ENCODE results near the gene LHPP.

LHPP gene

DNA sequence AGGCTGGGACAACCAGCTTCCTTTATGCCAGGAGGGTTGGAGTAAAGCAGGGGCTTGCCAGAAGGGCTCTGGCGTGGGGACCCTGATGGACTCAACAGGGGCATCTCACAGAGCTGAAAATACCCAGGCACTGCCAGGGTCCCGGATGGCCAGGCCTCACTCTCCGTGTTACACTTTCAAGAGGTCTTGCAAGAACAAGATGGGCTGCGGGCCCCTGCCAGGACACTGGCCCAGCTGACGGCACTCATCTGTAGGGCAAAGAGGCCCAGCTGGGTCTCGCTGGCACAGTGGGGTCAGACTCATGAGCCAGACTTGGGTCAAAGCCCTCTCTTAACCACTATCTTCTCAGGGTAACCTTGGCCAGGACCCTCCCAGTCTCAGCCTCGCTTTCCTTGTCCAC is 191.7 kb downstream of the LHPP start:
- no peak overlapping the region for H3K27ac ChIP-seq (ENCODE audit: low read depth, low read length, poor library complexity, severe bottlenecking)
- no peaks in the 10 kb centered on the region for H3F3A ChIP-seq (ENCODE audit: insufficient read depth, low read length)
- no peak overlapping the region for H3K9ac ChIP-seq (ENCODE audit: low read length)

GRCh38 chr10:124653811-124654651 is 192.4 kb downstream of the LHPP start:
- H3F3A ChIP-seq (ENCODE audit: insufficient read depth, low read length) = no peaks in the 10 kb centered on the region
- no peak overlapping the region for H2AFZ ChIP-seq (ENCODE audit: low read length)
- H4K20me1 ChIP-seq (ENCODE audit: insufficient read depth, low read length) = no peaks in the 10 kb centered on the region
- no peaks in the 10 kb centered on the region for H3K79me2 ChIP-seq (ENCODE audit: insufficient read depth, low read length)
- H3K27ac ChIP-seq (ENCODE audit: low read depth, low read length, poor library complexity, severe bottlenecking) = no peak overlapping the region
- H3K36me3 ChIP-seq (ENCODE audit: insufficient read depth, low read length) = peaks cover 29% of the 10 kb centered on the region; the same call in 1 of the 2 replicates
- H3K4me2 ChIP-seq (ENCODE audit: low read length) = no peak overlapping the region
- no peaks in the 10 kb centered on the region for H3K9me2 ChIP-seq (ENCODE audit: low read depth, low read length)
- H3K4me1 ChIP-seq (ENCODE audit: insufficient read depth, low read length, severe bottlenecking) = peaks cover 36% of the 10 kb centered on the region
- no peak overlapping the region for H3K4me3 ChIP-seq (ENCODE audit: low read depth, low read length, poor library complexity, severe bottlenecking)
- no peak overlapping the region for H3K9ac ChIP-seq (ENCODE audit: low read length)
- TF ChIP-seq CTCF (IDR thresholded peaks at IDR 0.05; ENCODE audit: low read length) (no peak), EZH2 (IDR thresholded peaks at IDR 0.05; ENCODE audit: borderline replicate concordance, low read length) (no peak)
- no peaks in the 10 kb centered on the region for H3K27me3 ChIP-seq (ENCODE audit: insufficient read depth, low read length)
- no peaks in the 10 kb centered on the region for H3K9me3 ChIP-seq (ENCODE audit: low read length)

More for the DNA sequence above, 191.7 kb downstream of the LHPP start:
- Histone ChIP-seq H3K4me2 (ENCODE audit: low read length) (no peak overlapping the region), H3K9me2 (ENCODE audit: low read depth, low read length) (no peaks in the 10 kb centered on the region), H3K27me3 (ENCODE audit: insufficient read depth, low read length) (no peaks in the 10 kb centered on the region), H3K4me1 (ENCODE audit: insufficient read depth, low read length, severe bottlenecking) (peaks cover 43% of the 10 kb centered on the region), H3K79me2 (ENCODE audit: insufficient read depth, low read length) (no peaks in the 10 kb centered on the region), H4K20me1 (ENCODE audit: insufficient read depth, low read length) (no peaks in the 10 kb centered on the region), H3K36me3 (ENCODE audit: insufficient read depth, low read length) (peaks cover 29% of the 10 kb centered on the region; the same call in 1 of the 2 replicates), H3K4me3 (ENCODE audit: low read depth, low read length, poor library complexity, severe bottlenecking) (no peak overlapping the region), H2AFZ (ENCODE audit: low read length) (no peak overlapping the region), H3K9me3 (ENCODE audit: low read length) (no peaks in the 10 kb centered on the region)
- no peak for TF ChIP-seq CTCF (IDR thresholded peaks at IDR 0.05; ENCODE audit: low read length)
- TF ChIP-seq EZH2 (IDR thresholded peaks at IDR 0.05; ENCODE audit: borderline replicate concordance, low read length) = no peak

- TF ChIP-seq CTCF (IDR thresholded peaks at IDR 0.05; ENCODE audit: low read length) = no peak
- H3K9me2 ChIP-seq (ENCODE audit: low read depth, low read length) = no peaks in the 10 kb centered on the region
- no peak overlapping the region for H3K27ac ChIP-seq (ENCODE audit: low read depth, low read length, poor library complexity, severe bottlenecking)
- no peak overlapping the region for H3K4me3 ChIP-seq (ENCODE audit: low read depth, low read length, poor library complexity, severe bottlenecking)
- H3K4me2 ChIP-seq (ENCODE audit: low read length) = no peak overlapping the region
- H3K9ac ChIP-seq (ENCODE audit: low read length) = no peak overlapping the region
- H3K79me2 ChIP-seq (ENCODE audit: insufficient read depth, low read length) = no peaks in the 10 kb centered on the region
- no peaks in the 10 kb centered on the region for H4K20me1 ChIP-seq (ENCODE audit: insufficient read depth, low read length)
- peaks cover 29% of the 10 kb centered on the region; the same call in 1 of the 2 replicates for H3K36me3 ChIP-seq (ENCODE audit: insufficient read depth, low read length)
- H3K9me3 ChIP-seq (ENCODE audit: low read length) = no peaks in the 10 kb centered on the region
- no peaks in the 10 kb centered on the region for H3K27me3 ChIP-seq (ENCODE audit: insufficient read depth, low read length)
- H3K4me1 ChIP-seq (ENCODE audit: insufficient read depth, low read length, severe bottlenecking) = peaks cover 29% of the 10 kb centered on the region
- H2AFZ ChIP-seq (ENCODE audit: low read length) = no peak overlapping the region
- H3F3A ChIP-seq (ENCODE audit: insufficient read depth, low read length) = no peaks in the 10 kb centered on the region
These were observed 193.1 kb downstream of the LHPP start for GRCh38 chr10:124654686-124655085.
